Measurements from ENCODE around the gene PRKAG2.

DNA sequence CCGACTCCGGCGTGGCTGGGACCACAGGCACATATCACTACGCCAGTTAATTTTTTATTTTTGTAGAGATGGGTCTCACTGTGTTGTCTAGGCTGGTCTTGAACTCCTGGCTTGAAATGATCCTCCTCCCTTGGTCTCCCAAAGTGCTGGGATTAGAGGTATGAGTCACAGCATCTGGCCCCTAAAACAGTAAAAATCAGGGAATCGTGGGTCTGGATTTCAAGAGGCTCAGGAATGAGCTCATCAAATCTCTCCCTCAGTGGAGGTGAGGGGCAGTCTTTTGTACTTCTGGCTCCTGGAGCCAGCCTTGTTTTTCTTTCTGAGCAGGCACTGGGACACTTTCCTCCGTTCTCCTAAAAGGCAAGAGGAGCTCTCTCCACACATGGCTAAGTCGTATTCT is 325.1 kb downstream of the PRKAG2 start:
- TF ChIP-seq, protein P1, sequence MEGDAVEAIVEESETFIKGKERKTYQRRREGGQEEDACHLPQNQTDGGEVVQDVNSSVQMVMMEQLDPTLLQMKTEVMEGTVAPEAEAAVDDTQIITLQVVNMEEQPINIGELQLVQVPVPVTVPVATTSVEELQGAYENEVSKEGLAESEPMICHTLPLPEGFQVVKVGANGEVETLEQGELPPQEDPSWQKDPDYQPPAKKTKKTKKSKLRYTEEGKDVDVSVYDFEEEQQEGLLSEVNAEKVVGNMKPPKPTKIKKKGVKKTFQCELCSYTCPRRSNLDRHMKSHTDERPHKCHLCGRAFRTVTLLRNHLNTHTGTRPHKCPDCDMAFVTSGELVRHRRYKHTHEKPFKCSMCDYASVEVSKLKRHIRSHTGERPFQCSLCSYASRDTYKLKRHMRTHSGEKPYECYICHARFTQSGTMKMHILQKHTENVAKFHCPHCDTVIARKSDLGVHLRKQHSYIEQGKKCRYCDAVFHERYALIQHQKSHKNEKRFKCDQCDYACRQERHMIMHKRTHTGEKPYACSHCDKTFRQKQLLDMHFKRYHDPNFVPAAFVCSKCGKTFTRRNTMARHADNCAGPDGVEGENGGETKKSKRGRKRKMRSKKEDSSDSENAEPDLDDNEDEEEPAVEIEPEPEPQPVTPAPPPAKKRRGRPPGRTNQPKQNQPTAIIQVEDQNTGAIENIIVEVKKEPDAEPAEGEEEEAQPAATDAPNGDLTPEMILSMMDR (IDR thresholded peaks at IDR 0.05) = no peak
- TF ChIP-seq POLR2A (IDR thresholded peaks at IDR 0.05) = no peak
- no peak for TF ChIP-seq POLR2AphosphoS5 (IDR thresholded peaks at IDR 0.05)

Measured in breast epithelium (tissue), 3 donors.